GM21423 (cell line): Measurements from ENCODE around the gene CABLES2.

Source experiments
- ATAC-seq: cut with Tn5 transposase; IDR thresholded peaks from one replicate; pipeline ENCODE4 v1.9.1; 2021; ENCODE audit warnings: mild to moderate bottlenecking, moderate library complexity; ENCODE audit not compliant: unreplicated experiment

CABLES2 gene, protein sequence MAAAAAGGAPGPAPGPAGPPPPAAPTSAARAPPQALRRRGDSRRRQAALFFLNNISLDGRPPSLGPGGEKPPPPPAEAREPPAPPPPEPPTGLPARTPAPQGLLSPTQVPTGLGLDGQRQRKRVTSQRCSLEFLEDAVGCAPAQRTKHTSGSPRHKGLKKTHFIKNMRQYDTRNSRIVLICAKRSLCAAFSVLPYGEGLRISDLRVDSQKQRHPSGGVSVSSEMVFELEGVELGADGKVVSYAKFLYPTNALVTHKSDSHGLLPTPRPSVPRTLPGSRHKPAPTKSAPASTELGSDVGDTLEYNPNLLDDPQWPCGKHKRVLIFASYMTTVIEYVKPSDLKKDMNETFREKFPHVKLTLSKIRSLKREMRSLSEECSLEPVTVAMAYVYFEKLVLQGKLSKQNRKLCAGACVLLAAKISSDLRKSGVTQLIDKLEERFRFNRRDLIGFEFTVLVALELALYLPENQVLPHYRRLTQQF

DNA sequence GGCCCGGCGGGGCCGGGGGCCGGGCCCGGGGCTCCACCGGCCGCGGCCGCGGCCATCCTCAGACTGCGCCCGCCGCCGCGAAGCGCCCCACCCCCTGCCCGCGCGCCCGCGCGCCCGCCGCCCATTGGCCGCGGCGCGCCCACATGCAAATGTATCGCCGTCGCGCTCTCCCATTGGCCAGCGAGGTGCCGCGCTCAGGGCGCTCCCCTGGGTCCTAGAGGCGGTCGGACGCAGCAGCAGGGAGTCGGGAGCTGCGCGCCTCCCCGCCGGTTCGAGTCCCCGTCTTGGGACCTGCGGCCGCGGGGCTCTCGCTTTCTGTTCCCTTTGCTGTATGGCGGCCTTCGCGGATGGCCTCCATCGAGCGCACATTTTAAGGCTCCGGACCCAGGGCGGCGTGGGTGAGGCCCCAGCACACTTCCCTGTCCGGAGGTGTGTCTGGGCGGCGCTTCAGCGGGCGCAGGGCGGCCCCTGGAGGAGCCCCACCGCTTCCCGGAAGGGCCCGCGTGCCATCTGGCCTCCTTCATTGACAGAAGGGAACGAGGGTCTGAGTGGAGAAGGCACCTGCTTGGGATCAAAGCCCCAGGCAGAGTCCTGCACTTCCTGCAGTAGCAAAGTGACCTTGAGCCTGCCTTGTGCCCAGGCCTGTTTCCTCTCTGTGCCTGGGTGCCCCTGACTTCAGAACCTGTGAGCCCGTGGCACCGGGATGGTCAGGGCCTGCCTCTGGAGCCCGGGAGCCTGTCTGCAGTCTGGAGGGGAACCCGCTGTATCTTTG is at the start of gene CABLES2:
CABLES2 (minus strand) TSS at position 65 of the 772 bp plus-strand sequence; CDS start at position 56, 9 bp downstream.
- ATAC-seq = peak; percentile 82

DNA sequence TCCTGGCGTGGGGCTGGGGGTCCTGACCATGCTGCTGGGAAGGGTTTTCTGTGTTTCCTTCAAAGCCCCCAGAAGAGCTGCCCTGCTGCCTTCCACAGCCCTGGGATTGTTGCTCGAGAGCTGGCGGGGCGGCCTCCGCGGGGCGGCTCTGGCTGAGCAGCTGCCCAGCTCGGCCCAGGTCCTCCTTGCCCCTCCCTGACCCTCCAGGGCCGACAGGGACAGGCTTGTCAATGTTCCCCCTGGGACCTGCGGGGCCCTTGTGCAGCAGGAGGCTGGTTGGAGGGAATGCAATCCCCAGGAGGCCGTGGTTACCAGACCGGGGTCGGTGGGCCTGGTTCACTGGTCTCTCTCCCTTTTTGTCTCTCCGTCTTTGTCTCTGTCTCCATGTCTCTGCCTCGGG is 48.8 kb upstream of the CABLES2 start:
- ATAC-seq = no peak

DNA sequence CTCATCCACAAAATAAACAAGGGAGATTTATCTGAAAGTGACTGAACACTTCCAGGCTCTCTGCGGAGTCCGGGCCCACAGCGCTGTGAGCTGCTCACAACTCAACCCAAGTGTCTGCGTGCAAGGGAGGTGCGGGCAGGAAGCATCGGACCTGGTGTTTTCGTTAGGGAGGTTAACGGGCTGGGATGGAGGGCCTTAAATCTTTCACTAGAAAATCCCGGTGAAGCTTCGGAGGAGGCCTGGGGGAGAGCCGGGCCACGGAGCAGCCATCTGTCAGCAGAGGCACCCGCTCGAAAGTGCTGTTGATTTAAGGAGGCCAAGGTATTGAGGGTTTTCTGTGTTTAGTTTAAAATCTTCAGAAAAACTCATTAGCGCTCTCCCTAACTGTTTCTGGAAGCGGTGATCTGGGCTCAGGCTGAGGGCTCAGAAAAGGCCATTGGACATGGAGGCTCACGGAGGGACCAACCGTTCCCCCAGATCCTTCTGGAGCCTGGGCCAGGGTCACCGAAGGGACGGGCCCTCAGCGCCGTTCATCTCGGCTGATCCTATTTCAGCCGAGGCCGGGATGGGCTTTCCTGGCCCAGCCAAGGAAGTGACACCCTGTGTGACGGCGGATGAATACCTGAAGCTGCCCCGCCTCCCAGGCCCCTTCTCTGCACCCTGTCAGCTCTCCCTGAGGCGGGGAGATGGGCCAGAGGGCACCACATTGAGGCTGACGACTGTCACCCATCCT is 48.0 kb upstream of the CABLES2 start:
- ATAC-seq = no peak

DNA sequence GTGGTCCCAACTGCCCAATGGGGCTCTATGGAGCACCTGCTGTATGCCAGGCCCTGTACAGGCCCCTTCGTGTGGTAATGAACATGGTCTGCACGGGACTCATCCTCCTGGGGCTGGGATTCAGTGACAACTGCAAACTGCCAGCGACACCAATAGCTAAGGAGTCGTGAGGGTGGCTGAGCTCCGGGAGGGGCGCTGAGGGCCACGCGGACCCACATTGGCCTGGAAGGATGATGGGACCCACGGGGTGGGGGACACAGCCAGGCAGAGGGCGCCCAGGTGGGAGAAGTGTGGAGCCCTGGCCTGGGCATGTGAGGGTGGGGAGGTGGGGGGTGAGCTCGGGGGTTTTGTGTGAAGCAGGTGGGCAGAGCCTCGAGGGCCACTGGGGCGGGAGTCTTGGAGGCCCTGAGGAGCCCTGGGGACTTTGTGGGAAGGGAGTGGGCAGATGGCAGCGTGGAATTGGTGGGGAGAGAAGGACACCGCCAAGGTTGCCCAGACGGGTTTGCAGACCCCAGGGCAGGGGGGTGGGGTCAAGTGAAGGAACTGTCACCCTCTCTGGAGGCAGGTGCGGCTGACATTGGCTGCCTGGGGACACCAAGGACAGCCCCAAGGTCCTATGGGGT is 46.2 kb upstream of the CABLES2 start:
- ATAC-seq = no peak

DNA sequence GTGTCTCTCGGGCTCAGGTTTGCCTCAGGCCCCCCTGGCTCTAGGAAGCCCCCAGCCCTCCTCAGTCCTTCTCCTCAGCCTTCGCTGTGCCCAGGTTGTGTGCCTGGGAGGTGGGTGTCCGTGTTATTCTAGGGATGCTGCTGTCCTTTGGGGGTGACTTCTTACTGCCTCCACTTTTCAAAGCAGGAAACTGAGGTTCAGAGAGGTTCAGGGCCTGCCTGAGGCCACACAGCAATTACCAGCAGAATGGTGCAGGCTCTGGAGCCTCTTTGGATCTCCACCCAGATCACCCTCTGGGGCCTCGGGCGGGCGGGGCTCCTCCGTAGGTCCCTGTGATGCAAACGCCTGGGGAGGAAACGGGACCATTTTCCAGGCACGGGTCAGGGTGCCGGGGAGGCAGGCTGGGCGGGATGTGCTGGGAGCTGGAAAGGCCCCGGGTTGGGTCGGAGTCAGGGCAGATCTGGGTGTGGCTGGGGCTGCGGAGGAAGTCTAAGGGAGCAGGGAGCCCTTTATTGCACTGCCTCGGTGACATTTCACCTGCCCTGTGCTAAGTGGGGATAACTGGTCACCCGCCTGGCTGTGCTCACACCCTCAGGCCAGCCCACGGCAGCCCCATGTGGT is 45.5 kb upstream of the CABLES2 start:
- no peak for ATAC-seq

DNA sequence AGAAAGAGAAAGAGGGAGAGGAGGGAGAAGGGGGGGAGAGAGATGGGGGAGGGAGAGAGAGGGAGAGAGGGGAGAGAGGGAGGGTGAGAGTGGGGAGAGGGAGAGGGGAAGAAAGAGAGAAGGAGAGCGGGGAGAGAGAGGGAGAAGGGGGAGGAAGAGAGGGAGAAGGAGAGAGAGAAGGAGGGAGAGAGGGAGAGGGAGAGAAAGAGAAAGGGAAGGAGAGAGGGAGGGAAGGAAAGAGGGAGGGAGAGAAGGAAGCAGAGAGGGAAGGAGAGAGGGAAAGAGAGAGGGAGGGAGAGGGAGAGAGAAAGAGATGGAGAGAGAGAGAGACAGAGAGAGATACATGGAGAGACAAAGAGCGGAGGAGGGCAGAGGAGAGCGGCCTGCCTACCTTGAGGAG is 44.9 kb upstream of the CABLES2 start:
- ATAC-seq = no peak

DNA sequence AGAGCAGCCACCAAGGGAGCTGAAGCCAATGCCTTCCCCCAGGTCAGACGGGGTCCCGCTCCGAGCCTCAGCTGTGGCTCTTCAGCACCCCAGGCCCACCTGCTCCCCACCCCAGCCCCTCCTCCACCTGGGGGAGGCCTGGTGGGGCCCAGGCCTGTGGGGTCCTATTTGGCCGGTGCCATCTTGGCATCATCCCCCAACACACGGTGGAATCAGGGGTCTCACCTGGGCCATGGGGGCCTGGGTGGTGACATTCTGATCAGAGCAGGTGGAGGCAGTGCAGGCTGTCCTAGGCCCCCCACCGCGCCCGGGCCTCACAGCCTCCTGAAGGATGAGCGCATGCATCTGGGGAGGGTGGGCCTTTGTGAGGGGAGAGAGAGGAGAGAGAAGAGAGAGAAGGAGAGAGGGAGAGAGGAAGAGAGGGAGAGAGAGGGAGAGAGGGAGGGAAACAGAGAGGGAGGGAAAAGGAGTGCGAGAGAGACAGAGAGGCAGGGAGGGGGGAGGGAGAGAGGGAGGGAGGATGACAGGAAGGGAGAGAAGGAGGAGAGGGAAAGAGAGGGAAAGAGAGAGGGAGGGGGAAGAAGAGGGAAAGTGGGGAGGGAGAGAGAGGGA is 44.2 kb upstream of the CABLES2 start:
- ATAC-seq = no peak

DNA sequence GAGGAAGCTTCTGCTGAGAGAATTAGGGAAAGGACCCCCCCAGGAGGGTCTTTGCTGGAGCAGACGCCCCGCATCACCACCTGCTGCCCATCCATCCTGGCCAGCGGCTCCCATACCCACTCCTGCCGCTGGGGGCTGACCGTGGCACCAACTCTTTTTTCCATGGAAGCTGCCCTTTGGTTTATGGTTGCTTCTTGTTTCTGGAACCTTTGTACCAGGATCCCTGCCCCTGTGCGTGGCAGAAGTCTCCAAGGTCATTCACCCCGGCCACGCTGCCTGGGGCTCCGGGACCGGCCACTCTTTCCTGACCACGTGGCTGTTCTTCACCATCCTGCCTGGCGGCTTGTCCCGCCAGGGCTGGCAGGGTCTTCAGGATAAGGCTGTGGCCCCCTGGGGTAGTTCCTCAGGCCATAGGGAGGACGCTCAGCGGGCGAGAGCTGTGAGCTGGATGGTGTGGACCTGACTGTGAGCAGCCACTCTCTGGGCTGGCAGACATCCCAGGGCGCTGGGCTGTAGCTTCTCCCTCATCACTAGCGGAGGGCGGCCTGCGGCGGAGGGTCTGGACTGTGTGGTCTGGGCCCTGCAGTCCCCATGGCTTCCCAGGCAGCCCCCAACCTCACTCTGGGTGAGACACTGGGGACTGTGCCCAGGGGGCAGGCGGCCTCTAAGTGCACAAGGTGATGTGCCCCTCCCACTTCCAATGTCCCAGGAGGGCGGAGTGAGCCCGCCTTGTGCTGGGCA is 43.0 kb upstream of the CABLES2 start:
- ATAC-seq = no peak

DNA sequence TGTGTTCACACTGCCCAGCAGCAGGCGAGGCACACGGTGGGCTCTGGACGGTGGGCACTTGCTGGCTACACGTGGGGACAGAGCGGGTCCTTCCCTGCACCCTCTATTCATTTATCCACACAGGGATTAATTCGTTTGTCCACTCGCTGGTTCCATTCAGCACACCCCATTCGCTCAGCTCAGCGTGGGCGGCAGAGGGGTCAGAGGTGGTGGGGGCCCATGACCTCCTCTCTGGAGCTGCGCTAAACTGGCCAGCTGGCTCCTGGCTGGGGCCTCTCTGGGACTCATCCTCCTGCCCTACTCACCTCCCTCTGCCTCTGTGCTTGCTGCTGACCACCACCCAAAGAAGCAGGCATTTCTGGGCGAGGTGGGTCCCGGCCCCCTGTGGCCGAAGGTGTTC is 41.7 kb upstream of the CABLES2 start:
- ATAC-seq = no peak

DNA sequence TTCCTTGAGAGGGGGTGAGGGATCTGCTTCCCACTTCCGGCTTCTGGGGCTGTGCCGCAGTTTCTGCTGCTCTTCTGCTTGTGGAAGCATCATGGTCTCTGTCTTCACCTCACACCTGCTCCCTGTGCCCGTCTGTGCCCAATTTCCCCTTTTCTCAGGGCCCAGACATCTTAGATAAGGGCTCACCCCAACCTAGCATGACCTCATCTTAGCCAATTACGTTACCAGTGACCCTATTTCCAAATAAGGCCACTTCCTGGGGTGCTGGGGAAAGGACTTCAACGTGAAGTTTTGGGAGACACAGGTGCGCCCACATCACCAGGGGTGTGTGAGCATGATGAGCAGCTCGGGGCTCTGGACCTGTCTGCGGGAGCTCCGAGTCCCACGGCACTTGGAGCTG is 41.0 kb upstream of the CABLES2 start:
- ATAC-seq = no peak

DNA sequence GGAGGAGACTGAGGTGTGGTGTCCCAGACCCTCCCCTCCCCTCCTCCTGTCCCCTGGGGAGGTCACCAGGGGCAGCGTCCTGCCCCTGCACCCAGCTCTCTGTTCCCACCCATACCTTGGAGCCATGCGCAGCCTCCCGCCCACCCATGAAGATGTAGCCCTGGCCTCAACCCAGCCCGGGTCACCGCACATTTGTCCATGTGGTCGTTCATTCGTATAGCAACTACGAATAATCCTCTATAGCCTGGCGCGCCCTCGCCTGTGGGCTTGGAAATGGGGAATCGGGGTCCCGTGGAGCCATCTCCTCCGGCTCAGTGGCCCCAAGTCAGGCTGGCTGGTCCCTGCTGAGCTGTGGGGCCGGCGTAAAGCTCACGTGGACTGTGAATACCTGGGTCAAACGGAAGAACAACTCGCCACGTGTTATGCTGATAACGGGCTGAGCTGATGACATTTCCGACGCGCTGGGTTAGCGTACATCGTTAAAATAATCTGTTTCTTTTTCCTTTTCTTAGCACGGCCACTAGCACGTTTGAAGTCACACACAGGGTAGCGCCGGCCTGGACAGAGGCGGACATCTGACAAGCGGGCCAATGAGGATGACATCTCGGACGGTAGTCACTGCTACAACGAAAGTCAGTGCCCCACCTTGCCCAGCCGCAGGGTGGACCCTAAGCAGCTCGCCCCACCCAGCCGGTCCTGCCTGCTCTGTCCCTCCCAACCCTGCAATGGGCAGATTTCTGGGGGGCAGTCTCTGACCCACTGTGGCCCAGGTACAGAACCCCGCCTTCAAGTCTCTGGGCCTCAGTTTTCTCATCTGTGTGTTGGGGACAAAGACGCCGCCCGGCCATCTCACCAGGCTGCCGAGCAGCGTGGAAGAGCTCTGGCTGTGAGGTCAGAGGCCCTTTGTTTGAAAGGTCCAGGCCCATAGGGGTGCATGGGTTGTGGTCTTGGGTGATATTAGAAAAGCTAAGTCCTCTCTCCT is 40.1 kb upstream of the CABLES2 start:
- no peak for ATAC-seq

DNA sequence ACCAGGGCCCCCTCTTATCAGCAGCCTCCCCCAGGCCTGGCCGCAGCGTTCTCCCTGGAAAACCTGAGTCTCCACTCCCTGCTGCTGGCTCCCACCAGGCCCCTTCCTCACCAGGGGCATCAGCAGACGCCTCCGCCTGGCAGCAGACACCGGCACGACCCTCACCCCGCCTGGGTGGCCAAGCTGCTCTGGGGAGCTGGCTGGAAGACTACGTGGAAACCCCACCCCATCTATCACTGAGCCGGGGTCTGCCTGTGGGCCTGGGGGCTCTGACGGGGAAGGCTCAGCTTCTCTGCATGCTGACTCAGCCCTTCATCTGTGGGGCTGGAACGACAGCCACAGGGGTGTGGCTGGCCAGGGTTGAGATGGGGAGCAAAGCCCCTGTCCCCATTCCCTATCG is 39.4 kb upstream of the CABLES2 start:
- no peak for ATAC-seq

DNA sequence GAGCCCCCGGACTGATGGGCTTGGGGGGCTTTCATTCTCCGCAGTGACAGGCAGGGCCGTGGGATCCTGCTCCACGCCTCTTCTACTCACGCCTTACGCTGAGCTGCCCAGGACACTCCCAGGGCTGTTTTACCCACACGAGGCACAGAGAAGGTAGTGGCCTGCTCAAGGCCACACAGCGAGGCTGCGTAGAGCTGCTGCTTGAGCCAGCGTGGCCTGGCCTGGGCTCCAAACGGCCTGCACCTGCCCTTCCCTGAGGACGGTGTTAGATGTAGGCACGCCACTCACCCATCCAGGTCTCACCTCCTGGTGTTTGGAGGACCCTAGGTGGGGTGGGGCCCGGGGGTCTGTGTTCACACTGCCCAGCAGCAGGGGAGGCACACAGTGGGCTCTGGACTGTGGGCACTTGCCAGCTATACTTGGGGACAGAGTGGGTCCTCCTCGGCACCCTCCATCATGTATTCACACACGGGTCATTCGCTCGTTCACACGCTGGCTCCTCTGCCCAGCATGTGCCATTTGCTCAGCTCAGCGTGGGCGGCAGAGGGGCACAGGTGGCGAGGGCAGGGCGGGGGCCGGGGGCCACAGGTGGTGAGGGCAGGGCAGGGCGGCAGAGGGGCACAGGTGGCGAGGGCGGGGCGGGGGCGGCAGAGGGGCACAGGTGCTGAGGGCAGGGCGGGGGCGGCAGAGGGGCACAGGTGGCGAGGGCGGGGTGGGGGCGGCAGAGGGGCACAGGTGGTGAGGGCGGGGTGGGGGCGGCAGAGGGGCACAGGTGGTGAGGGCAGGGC is 38.7 kb upstream of the CABLES2 start:
- no peak for ATAC-seq

DNA sequence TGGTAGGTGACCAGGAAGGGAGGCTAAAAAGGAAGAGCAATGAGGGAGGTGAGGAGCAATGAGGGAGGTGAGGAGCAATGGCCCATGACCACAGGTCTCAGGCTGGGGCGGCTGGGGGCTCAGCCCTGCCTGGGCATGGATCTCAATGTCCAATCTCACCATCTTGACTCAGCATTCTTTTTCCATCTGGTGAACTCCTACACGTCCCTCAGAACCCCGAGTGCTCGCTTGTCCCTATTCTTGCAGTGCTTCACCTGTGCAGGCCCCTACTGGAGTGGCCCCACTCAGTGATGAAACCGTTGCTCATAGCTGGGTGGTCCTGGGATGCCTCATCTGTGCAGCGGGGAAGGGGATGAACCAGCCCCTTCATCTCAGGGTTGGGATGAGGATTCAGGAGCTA is 37.2 kb upstream of the CABLES2 start:
- no peak for ATAC-seq

DNA sequence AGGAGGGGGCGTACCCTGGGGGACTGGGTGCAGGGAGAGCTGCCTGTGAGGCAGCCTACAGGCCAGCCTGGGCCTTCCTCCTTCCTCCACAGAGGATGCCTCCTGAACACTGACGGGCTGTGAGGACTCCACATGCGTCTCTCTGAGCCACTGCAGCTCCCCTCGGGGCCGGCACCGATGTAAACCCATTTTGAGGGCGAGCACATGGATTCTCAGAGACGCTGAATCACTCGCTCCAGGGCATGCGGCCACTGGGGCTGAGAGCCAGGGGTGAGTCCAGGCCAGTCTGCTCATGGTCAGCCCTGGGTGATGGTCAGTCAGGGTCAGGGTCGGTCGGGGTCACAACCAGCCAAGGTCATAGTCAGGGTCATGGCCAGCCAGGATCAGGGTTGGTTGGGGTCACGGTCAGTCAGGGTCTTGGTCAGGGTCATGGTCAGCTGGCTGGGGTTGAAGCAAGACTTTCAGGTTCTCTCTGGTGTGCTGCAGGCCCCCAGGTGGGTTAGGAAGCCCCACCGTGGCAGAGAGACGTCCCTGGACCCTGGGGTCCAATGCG is 35.0 kb upstream of the CABLES2 start:
- ATAC-seq = no peak

DNA sequence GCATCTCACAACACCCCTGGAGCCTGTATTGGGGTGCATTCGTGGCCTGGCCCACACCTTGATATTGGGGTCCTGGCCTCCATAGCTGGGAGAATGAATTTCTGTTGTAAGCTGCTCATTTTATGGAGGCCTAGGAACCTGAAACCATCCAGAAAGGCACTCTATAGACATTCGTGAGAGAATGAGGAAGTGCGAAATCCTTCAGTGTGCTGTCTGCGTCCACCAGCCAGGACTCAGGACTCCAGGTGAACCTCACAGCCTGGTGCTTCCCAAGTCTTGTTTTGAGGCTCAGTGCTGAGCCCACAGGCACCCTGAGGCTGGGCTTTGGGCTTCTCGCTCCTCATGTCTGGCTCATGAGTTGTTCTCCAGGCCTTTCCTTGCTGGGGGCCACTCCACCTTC is 32.1 kb upstream of the CABLES2 start:
- ATAC-seq = no peak

DNA sequence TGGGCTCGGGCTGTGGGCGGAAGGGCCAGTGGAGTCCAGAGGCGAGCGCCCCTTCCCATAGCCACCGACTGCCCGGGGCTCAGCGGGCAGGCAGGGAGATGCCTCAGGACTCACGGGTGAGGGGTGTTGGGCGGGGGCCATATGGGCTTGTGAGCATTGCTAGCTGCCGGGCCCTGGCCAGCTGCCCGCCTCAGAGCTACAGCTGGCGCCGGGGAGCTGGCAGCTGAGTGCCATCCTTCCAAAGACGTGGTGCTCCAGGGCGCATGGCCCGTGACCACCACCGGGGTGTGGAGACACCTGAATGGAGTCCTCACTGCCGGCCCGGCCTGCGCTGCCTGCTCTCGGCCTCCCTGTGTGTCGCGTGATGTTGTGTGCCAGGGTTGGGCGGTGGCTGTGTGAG is 30.8 kb upstream of the CABLES2 start:
- no peak for ATAC-seq
